ENCODE results near the gene SLC25A19. TPM values are rescaled to one million over a fixed set of nuclear protein-coding genes. Genes with fewer than 3 reads are reported as not detected.

The SLC25A19 gene
- total RNA-seq, 1 donor from 2014 or later, result 41.5 TPM

DNA sequence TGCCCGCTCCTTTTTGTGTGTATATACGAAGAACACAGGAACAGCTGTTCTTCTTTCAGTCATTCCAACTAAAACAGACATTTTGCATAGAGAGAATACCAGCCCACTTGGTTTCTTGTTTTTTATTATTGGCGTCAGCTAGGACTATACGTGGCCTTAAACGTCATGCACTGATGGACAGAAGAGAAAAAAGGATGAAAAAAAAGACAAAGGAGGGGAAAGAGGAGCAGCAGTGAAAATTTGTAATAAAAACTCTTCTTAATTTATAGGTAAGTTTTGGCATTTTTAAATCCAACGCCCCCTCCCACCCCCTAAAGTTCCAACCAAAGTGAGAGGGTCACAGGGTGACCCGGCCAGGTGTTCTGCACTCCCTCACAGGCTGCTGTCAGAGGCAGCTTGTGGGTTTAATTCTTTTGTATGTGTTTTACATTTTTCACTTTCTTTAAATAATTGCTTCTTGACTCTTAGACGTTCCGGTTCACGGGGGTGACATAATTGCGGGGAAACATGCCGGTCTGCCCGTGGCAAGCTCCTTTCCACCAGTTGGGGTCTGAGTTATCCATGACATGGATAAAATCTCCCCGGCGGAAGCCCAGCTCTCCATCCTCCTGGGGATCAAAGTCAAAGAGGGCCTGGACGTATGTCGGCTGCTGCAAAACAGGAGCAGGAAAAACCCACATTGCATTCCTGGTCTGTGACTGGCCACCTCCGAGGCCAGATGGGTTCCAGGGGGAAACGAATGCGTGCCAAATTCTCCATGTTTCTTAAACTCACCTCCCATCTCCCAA, 30.9 kb upstream of the SLC25A19 start:
- Histone ChIP-seq H3K36me3 (peaks cover 67% of the 10 kb centered on the region), H3K27ac (no peak overlapping the region), H3K9me3 (no peaks in the 10 kb centered on the region), H3K4me1 (peaks cover 35% of the 10 kb centered on the region), H3K4me3 (no peak overlapping the region), H3K27me3 (ENCODE audit: low read depth) (no peaks in the 10 kb centered on the region)
- DNase-seq (no peak), ATAC-seq (no peak)
- intact Hi-C loops (cut with DNase I), result loop anchor here (10.0 kb wide), 1 partner anchor 85 kb away; the partner anchor contains the start of gene GRB2
- TF ChIP-seq CTCF (IDR thresholded peaks at IDR 0.05), result no peak

- no peaks in the 10 kb centered on the region for H3K27me3 ChIP-seq (ENCODE audit: low read depth)
- H3K27ac ChIP-seq, result no peak overlapping the region
- no peaks in the 10 kb centered on the region for H3K9me3 ChIP-seq
Measured at GRCh38 chr17:75318615-75319222, 29.5 kb upstream of the SLC25A19 start.

GRCh38 chr17:75318211-75318610, 29.0 kb upstream of the SLC25A19 start:
- intact Hi-C loops (cut with DNase I), result no loop called here
- no peak for DNase-seq
- Histone ChIP-seq H3K27me3 (ENCODE audit: low read depth) (no peaks in the 10 kb centered on the region), H3K36me3 (peaks cover 52% of the 10 kb centered on the region), H3K9me3 (no peaks in the 10 kb centered on the region), H3K4me1 (peaks cover 20% of the 10 kb centered on the region), H3K4me3 (no peak overlapping the region), H3K27ac (no peak overlapping the region)
- no peak for TF ChIP-seq CTCF (IDR thresholded peaks at IDR 0.05)
- no peak for ATAC-seq

More at GRCh38 chr17:75318615-75319222, 29.5 kb upstream of the SLC25A19 start:
- no peak for ATAC-seq
- no peak overlapping the region for H3K4me3 ChIP-seq
- H3K36me3 ChIP-seq, result peaks cover 57% of the 10 kb centered on the region
- no peak for TF ChIP-seq CTCF (IDR thresholded peaks at IDR 0.05)
- intact Hi-C loops (cut with DNase I), result no loop called here
- H3K4me1 ChIP-seq, result peaks cover 24% of the 10 kb centered on the region
- no peak for DNase-seq

- ATAC-seq (no peak), DNase-seq (no peak)
- H3K36me3 ChIP-seq, result peaks cover 50% of the 10 kb centered on the region
- peak overlapping the region; percentile 46 for H3K27ac ChIP-seq
- H3K4me3 ChIP-seq, result no peak overlapping the region
- intact Hi-C loops (cut with DNase I), result no loop called here
- TF ChIP-seq CTCF (IDR thresholded peaks at IDR 0.05), result no peak
- no peaks in the 10 kb centered on the region for H3K9me3 ChIP-seq
- peaks cover 20% of the 10 kb centered on the region for H3K4me1 ChIP-seq
- no peaks in the 10 kb centered on the region for H3K27me3 ChIP-seq (ENCODE audit: low read depth)
Measured at GRCh38 chr17:75317671-75318070, 28.4 kb upstream of the SLC25A19 start.

GRCh38 chr17:75316253-75316652, 27.0 kb upstream of the SLC25A19 start:
- peaks cover 24% of the 10 kb centered on the region for H3K4me1 ChIP-seq
- H3K36me3 ChIP-seq, result peaks cover 39% of the 10 kb centered on the region
- no peak for DNase-seq
- H3K27ac ChIP-seq, result peak overlapping the region; percentile 31
- peak in 1 of 2 donors; percentile 4 for ATAC-seq
- no peak overlapping the region for H3K4me3 ChIP-seq
- H3K27me3 ChIP-seq (ENCODE audit: low read depth), result no peaks in the 10 kb centered on the region
- no peaks in the 10 kb centered on the region for H3K9me3 ChIP-seq
- intact Hi-C loops (cut with DNase I), result no loop called here
- no peak for TF ChIP-seq CTCF (IDR thresholded peaks at IDR 0.05)

Data from lower lobe of right lung (tissue), 2 donors.